ENCODE data around the gene NXF1. TPM values are rescaled to one million over a fixed set of nuclear protein-coding genes. Genes with fewer than 3 reads are reported as not detected.

The NXF1 gene
- total RNA-seq, 2 donors from 2014 or later = 82.9 to 109 TPM

GRCh38 chr11:62839050-62839945 lies 34.1 kb upstream of the NXF1 start, which contains the start of gene WDR74:
Gene WDR74, minus strand, starts transcription at chr11:62839590. Its CDS starts 20 bp downstream, at chr11:62839570.
- Histone ChIP-seq H3K4me3 (peak within 1 kb of the TSS; percentile 85), H3K9me3 (no peaks in the 10 kb centered on the region), H3K27ac (peak within 1 kb of the TSS; percentile 97 to 100), H3K4me1 (ENCODE audit: control insufficient read depth in 1 of 2, low read depth in 2 of 2) (peaks cover 7 to 24% of the 10 kb centered on the region in 2 donors), H3K27me3 (replicated peaks; ENCODE audit: insufficient read depth) (no peaks in the 10 kb centered on the region), H3K36me3 (peaks cover 16% of the 10 kb centered on the region)
- peak; percentile 61 for DNase-seq (ENCODE audit: low spot score)
- no peak for TF ChIP-seq CTCF (IDR thresholded peaks at IDR 0.05)
- ATAC-seq (ENCODE audit: insufficient number of reproducible peaks, low FRiP score, low read depth) = peak; percentile 62

- no peak for TF ChIP-seq CTCF (IDR thresholded peaks at IDR 0.05)
- no peak for ATAC-seq (ENCODE audit: insufficient number of reproducible peaks, low FRiP score, low read depth)
- Histone ChIP-seq H3K27ac (no peak overlapping the region), H3K36me3 (peaks cover 16% of the 10 kb centered on the region), H3K27me3 (replicated peaks; ENCODE audit: insufficient read depth) (no peaks in the 10 kb centered on the region), H3K4me3 (no peak overlapping the region), H3K4me1 (ENCODE audit: control insufficient read depth in 1 of 2, low read depth in 2 of 2) (peaks cover 17 to 37% of the 10 kb centered on the region in 2 donors), H3K9me3 (no peaks in the 10 kb centered on the region)
- no peak for DNase-seq (ENCODE audit: low spot score)
Measured at GRCh38 chr11:62835336-62835735, 30.1 kb upstream of the NXF1 start.

- Histone ChIP-seq H3K4me1 (ENCODE audit: control insufficient read depth in 1 of 2, low read depth in 2 of 2) (peaks cover 21 to 40% of the 10 kb centered on the region in 2 donors), H3K9me3 (no peaks in the 10 kb centered on the region), H3K4me3 (peak within 1 kb of the TSS; percentile 82), H3K36me3 (peaks cover 19% of the 10 kb centered on the region), H3K27ac (peak within 1 kb of the TSS; percentile 96 to 99), H3K27me3 (replicated peaks; ENCODE audit: insufficient read depth) (no peaks in the 10 kb centered on the region)
- ATAC-seq (ENCODE audit: insufficient number of reproducible peaks, low FRiP score, low read depth) = peak; percentile 20
- no peak for DNase-seq (ENCODE audit: low spot score)
- TF ChIP-seq CTCF (IDR thresholded peaks at IDR 0.05) = no peak
Measured at GRCh38 chr11:62832336-62833234, 27.3 kb upstream of the NXF1 start, which contains the start of gene TEX54. Gene TEX54, minus strand, starts transcription at chr11:62832841.

GRCh38 chr11:62831520-62832335 lies 26.5 kb upstream of the NXF1 start, which contains the start of gene STX5:
Gene STX5, minus strand, starts transcription at chr11:62832051. Its CDS starts 808 bp downstream, at chr11:62831243.
- no peak for TF ChIP-seq CTCF (IDR thresholded peaks at IDR 0.05)
- peaks cover 27% of the 10 kb centered on the region for H3K36me3 ChIP-seq
- H3K9me3 ChIP-seq = no peaks in the 10 kb centered on the region
- ATAC-seq (ENCODE audit: insufficient number of reproducible peaks, low FRiP score, low read depth) (peak; percentile 98), DNase-seq (ENCODE audit: low spot score) (peak; percentile 99)
- peak within 1 kb of the TSS; percentile 96 to 99 for H3K27ac ChIP-seq
- H3K4me3 ChIP-seq = peak within 1 kb of the TSS; percentile 82
- H3K27me3 ChIP-seq (replicated peaks; ENCODE audit: insufficient read depth) = no peaks in the 10 kb centered on the region
- H3K4me1 ChIP-seq (ENCODE audit: control insufficient read depth in 1 of 2, low read depth in 2 of 2) = peaks cover 21 to 38% of the 10 kb centered on the region in 2 donors

Measured in thoracic aorta (tissue), 2 donors.